Measurements from ENCODE around the gene ABHD18.
"Not testable (repeated sequence)": the region's sequence is repeated elsewhere in the genome, so short reads cannot be mapped to it uniquely, and the experiment has no call there.

The ABHD18 gene

GRCh38 chr4:127997534-127998388, 32.6 kb downstream of the ABHD18 start:
- peak; percentile 51 for DNase-seq (ENCODE audit: low read depth)
- H3K4me3 ChIP-seq (ENCODE audit: low read length) = no peak overlapping the region
- peak; percentile 40 for TF ChIP-seq CTCF (conservative IDR thresholded peaks at IDR 0.05; ENCODE audit: low read depth, low read length)

- no peak for DNase-seq (ENCODE audit: low read depth)
- no peak overlapping the region for H3K4me3 ChIP-seq (ENCODE audit: low read length)
- no peak for TF ChIP-seq CTCF (conservative IDR thresholded peaks at IDR 0.05; ENCODE audit: low read depth, low read length)
These were observed 41.4 kb downstream of the ABHD18 start for GRCh38 chr4:128006592-128006991.

GRCh38 chr4:128009428-128009827, 44.2 kb downstream of the ABHD18 start:
- H3K4me3 ChIP-seq (ENCODE audit: low read length) = no peak overlapping the region
- TF ChIP-seq CTCF (conservative IDR thresholded peaks at IDR 0.05; ENCODE audit: low read depth, low read length) = no peak
- DNase-seq (ENCODE audit: low read depth) = no peak

GRCh38 chr4:128025319-128025718, 60.1 kb downstream of the ABHD18 start:
- H3K4me3 ChIP-seq (ENCODE audit: low read length) = no peak overlapping the region

GRCh38 chr4:128029907-128030306, 64.7 kb downstream of the ABHD18 start:
- no peak overlapping the region for H3K4me3 ChIP-seq (ENCODE audit: low read length)
- no peak for DNase-seq (ENCODE audit: low read depth)
- no peak for TF ChIP-seq CTCF (conservative IDR thresholded peaks at IDR 0.05; ENCODE audit: low read depth, low read length)

More at GRCh38 chr4:128025319-128025718, 60.1 kb downstream of the ABHD18 start:
- TF ChIP-seq CTCF (conservative IDR thresholded peaks at IDR 0.05; ENCODE audit: low read depth, low read length) = no peak
- DNase-seq (ENCODE audit: low read depth) = no peak

GRCh38 chr4:128031756-128032384, 66.7 kb downstream of the ABHD18 start:
- TF ChIP-seq CTCF (conservative IDR thresholded peaks at IDR 0.05; ENCODE audit: low read depth, low read length) = no peak
- DNase-seq (ENCODE audit: low read depth) = no peak
- no peak overlapping the region for H3K4me3 ChIP-seq (ENCODE audit: low read length)

GRCh38 chr4:128039568-128039967, 74.4 kb downstream of the ABHD18 start:
- no peak for DNase-seq (ENCODE audit: low read depth)
- H3K4me3 ChIP-seq (ENCODE audit: low read length) = no peak overlapping the region
- no peak for TF ChIP-seq CTCF (conservative IDR thresholded peaks at IDR 0.05; ENCODE audit: low read depth, low read length)

- not testable (repeated sequence) for DNase-seq (ENCODE audit: low read depth); H3K4me3 ChIP-seq (ENCODE audit: low read length)
These were observed 81.8 kb downstream of the ABHD18 start for GRCh38 chr4:128047019-128047418.

GRCh38 chr4:128047514-128047913, 82.3 kb downstream of the ABHD18 start:
- DNase-seq (ENCODE audit: low read depth) = not testable (repeated sequence)

GRCh38 chr4:128051229-128051628, 86.0 kb downstream of the ABHD18 start:
- not testable (repeated sequence) for DNase-seq (ENCODE audit: low read depth); H3K4me3 ChIP-seq (ENCODE audit: low read length)

More at GRCh38 chr4:128047514-128047913, 82.3 kb downstream of the ABHD18 start:
- not testable (repeated sequence) for H3K4me3 ChIP-seq (ENCODE audit: low read length)

Measured in retinal pigment epithelial cell (primary cell).